Endometrial microvascular endothelial cells (primary cell): ENCODE data around the gene KRTAP7-1. TPM values are rescaled to one million over a fixed set of nuclear protein-coding genes. Genes with fewer than 3 reads are reported as not detected.

Experiments used
- in situ Hi-C: cut with HindIII; loops from 2 replicates; pipeline ENCODE4 v1.10.0; 2017; ENCODE audit warnings: low sequenced_read_pairs, low pct_unique_long_range_greater_than_20kb; ENCODE audit errors: inconsistent ontology term
- total RNA-seq: library from RNA; depleted of rRNA; stranded (reverse); fragments of >200 nt; gene quantifications from one replicate; pipeline ENCODE4 v1.2.3, GENCODE V29; 2015; ENCODE audit errors: inconsistent ontology term

The KRTAP7-1 gene
- total RNA-seq: not detected

DNA sequence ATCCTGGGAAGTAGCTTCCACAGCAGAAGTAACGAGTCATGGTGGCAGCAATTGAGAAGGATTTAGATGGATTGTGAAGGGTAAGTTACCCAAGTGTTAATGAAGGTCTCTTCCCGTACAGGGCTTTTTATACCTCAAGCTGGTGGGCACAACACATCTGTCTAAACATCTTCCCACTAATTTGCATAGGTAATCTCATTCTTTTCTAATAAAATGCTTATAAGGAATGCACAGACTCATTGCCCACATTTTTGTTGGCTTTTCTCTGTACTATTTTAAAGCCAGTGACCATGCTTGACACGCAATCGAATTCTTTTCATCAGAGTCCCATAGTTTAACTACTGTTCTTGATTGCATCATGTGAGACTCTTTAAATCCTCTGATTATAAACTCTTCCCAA lies at the start of gene KRTAP7-1:
KRTAP7-1 (minus strand) TSS at position 101 of the 400 bp plus-strand sequence; CDS start at position 40, 61 bp downstream.
- in situ Hi-C loops: no loop called here

DNA sequence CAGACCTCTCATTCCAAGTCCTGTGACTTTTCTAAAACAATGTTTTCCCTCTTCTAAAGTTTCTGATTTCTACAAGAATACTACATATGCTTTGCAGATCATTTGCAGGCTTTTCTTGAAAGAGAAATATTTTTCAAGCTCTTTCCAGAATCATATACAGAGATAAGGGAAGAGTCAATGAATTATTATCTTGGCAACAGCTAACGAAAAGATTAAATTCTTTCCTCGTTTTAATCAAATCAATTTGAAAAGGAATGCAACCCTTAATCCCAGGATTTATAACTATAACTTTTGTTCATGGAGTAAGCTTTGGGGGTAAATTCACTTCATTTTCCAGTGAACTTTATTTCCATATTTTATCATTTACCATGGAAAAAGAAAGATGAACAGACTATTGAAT lies 45.0 kb upstream of the KRTAP7-1 start:
- in situ Hi-C loops: no loop called here

- in situ Hi-C loops: no loop called here
Observed at GRCh38 chr21:30847627-30848500, 18.3 kb upstream of the KRTAP7-1 start.

DNA sequence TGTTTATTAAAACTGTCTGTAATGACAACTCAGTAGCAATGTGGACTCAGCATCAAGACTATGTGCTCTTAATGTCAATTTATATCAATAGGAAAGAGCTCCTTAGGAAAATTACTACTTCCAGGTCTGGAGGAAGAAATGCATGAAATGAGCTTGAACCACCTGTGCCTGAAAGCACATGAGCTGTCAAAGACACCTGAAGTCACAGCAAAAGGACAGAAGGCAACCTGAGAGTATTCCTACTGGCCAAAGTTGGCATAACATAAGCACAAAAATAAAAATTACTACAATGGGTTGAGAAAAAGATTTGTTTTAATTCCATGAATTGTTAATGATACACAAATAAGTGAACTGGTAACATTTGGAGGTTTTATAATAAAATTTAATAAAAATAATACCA lies 13.4 kb upstream of the KRTAP7-1 start:
- in situ Hi-C loops: no loop called here

- in situ Hi-C loops: no loop called here
Observed at GRCh38 chr21:30839304-30839703, 9.7 kb upstream of the KRTAP7-1 start.

GRCh38 chr21:30838536-30838935 lies 9.0 kb upstream of the KRTAP7-1 start:
- in situ Hi-C loops: no loop called here

GRCh38 chr21:30831194-30831765 lies 1.7 kb upstream of the KRTAP7-1 start:
- in situ Hi-C loops: no loop called here

GRCh38 chr21:30818837-30819610 lies 10.5 kb downstream of the KRTAP7-1 start:
- in situ Hi-C loops: no loop called here

GRCh38 chr21:30813174-30813573 lies 16.4 kb downstream of the KRTAP7-1 start, which contains the start of gene KRTAP8-1:
TSS of gene KRTAP8-1 (minus strand) at chr21:30813274. CDS start at chr21:30813220, 54 bp downstream.
- in situ Hi-C loops: no loop called here

- in situ Hi-C loops: no loop called here
Observed at GRCh38 chr21:30800605-30801004, 29.0 kb downstream of the KRTAP7-1 start.

DNA sequence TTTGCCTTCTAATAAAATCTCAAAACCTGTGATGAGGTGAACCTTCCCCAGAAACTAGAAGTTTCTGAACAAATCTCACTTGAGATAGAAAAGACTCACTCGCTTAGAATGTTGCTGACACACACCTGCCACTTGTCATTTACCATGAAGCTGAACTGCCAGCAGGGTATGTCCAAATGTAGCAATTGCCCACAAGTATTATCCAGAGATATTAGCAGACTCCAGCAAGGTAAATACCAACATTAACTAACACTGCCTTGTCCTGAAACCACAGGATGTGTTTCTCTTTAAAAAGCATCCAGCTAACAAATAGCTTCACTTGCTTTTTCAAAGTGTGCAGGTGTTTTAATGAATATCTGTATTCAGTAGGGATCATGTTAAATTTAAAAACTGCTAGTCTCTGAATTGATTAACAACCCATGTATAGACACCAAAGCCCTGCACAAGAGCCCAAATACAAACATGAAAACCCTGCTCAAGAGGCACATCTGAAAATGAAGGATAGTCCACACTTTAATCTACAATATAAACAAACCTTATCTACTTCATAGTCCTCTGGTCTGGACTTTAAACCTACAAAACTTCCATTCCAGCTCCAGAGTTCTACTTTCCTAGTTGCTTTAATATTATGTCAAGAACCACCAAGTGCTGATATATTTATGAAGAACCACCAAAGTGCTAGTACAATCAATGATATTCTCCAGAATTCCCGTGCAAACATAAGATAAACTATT lies 35.8 kb downstream of the KRTAP7-1 start:
- in situ Hi-C loops: no loop called here

DNA sequence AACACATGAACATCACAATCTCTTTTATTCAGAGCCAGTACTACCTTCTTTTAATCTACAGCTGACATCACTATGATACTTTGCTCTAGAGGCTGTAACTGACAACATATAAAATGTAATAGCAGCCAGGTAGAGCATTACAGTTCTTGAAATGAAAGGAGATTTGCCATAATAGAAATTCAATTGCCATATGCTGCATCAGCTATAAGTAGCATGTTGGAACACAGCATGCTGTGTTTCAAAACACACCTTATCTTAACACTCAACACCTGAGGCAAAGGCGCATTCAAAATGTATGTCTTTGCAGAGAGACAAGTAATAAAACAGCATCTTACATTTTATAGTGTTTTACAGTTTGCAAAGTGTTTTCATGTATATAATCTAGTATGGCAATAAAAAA lies 50.3 kb downstream of the KRTAP7-1 start:
- in situ Hi-C loops: no loop called here

Other genes with a start within 250 kb of the KRTAP7-1 start
- not detected for gene KRTAP22-2, start 239.4 kb downstream of the KRTAP7-1 start, total RNA-seq
- not detected for gene KRTAP6-3, start 237.3 kb downstream of the KRTAP7-1 start, total RNA-seq
- not detected for gene KRTAP6-2, start 230.9 kb downstream of the KRTAP7-1 start, total RNA-seq
- gene KRTAP22-1, start 228.7 kb downstream of the KRTAP7-1 start, total RNA-seq: not detected
- gene KRTAP6-1, start 215.8 kb downstream of the KRTAP7-1 start, total RNA-seq: not detected
- gene KRTAP20-1, start 213.3 kb downstream of the KRTAP7-1 start, total RNA-seq: not detected
- gene KRTAP20-4, start 209.1 kb downstream of the KRTAP7-1 start, total RNA-seq: not detected
- not detected for gene KRTAP20-2, start 194.6 kb downstream of the KRTAP7-1 start, total RNA-seq
- gene KRTAP20-3, start 186.9 kb downstream of the KRTAP7-1 start, total RNA-seq: not detected
- not detected for gene KRTAP21-3, start 111.0 kb downstream of the KRTAP7-1 start, total RNA-seq
- not detected for gene KRTAP21-2, start 82.5 kb downstream of the KRTAP7-1 start, total RNA-seq
- not detected for gene KRTAP21-1, start 74.3 kb downstream of the KRTAP7-1 start, total RNA-seq
- not detected for gene KRTAP8-1, start 16.5 kb downstream of the KRTAP7-1 start, total RNA-seq
- gene KRTAP11-1, start 51.8 kb upstream of the KRTAP7-1 start, total RNA-seq: not detected
- not detected for gene KRTAP19-8, start 208.7 kb upstream of the KRTAP7-1 start, total RNA-seq